CD4-positive, alpha-beta T cell (primary cell): Measurements from ENCODE around the gene ZG16. TPM values are rescaled to one million over a fixed set of nuclear protein-coding genes. Genes with fewer than 3 reads are reported as not detected.
"Not testable (repeated sequence)": the region's sequence is repeated elsewhere in the genome, so short reads cannot be mapped to it uniquely, and the experiment has no call there.

Experiments
- ATAC-seq: fragments of 200-7000 bp; cut with Tn5 transposase; one replicate; pipeline ENCODE4 v1.10.0; 2022; ENCODE audit warnings: mild to moderate bottlenecking; ENCODE audit not compliant: poor library complexity
- CTCF ChIA-PET: fragments of 350-600 bp; sonication (Branson Sonifier 250); formaldehyde crosslinking; loops from one replicate; lab custom pipeline; 2021; ENCODE audit warnings: antibody characterized with exemption, inconsistent platforms; lab: Charles Lee
- POLR2A ChIA-PET: fragments of 350-600 bp; sonication (Branson Sonifier 250); formaldehyde crosslinking; loops from one replicate; lab custom pipeline; 2021; ENCODE audit warnings: antibody characterized with exemption, inconsistent platforms; lab: Charles Lee
- DNase-seq, 14 experiments: peaks; one replicate each; pipeline ENCODE4 v3.0.0-alpha.2; 2013 to 2020; ENCODE audit warnings: mixed read lengths in 2 of 14
- H3K27ac ChIP-seq, 2 donors: one replicate each; pipeline versions ENCODE4 v1.5.1 to v1.7.0; 2013; ENCODE audit warnings: low read length in 2 of 2, low read depth in 1 of 2, mild to moderate bottlenecking in 1 of 2
- H3K27me3 ChIP-seq, 2 experiments: 1 replicate in 1 of 2; 2 replicates in 1 of 2; pipeline versions ENCODE4 v1.6.1 to v1.7.0; 2013; ENCODE audit warnings: low read length in 2 of 2, control low read depth in 1 of 2, mild to moderate bottlenecking in 1 of 2, moderate library complexity in 1 of 2; ENCODE audit not compliant: insufficient read depth in 2 of 2, control insufficient read depth in 1 of 2
- H3K36me3 ChIP-seq: one replicate; pipeline ENCODE4 v1.6.1; 2013; ENCODE audit warnings: low read length, control low read depth; ENCODE audit not compliant: insufficient read depth
- H3K4me1 ChIP-seq: one replicate; pipeline ENCODE4 v1.6.1; 2013; ENCODE audit warnings: low read length, control low read depth; ENCODE audit not compliant: insufficient read depth
- H3K4me3 ChIP-seq: one replicate; pipeline ENCODE4 v1.5.1; 2013; ENCODE audit warnings: mild to moderate bottlenecking, low read length, moderate library complexity
- H3K9me3 ChIP-seq, 2 experiments: 1 replicate in 1 of 2; 2 replicates in 1 of 2; pipeline versions ENCODE4 v1.6.1 to v1.7.0; 2013; ENCODE audit warnings: low read length in 2 of 2, mild to moderate bottlenecking in 2 of 2, control low read depth in 1 of 2, moderate library complexity in 1 of 2; ENCODE audit not compliant: control insufficient read depth in 1 of 2, insufficient read depth in 1 of 2
- H3K27ac Mint-ChIP-seq: one replicate; pipeline ENCODE4 v1.8.0; 2020; ENCODE audit warnings: mixed read lengths
- H3K27me3 Mint-ChIP-seq: one replicate; pipeline ENCODE4 v1.8.0; 2021; ENCODE audit warnings: mixed read lengths
- H3K36me3 Mint-ChIP-seq: one replicate; pipeline ENCODE4 v1.8.0; 2021; ENCODE audit warnings: low read depth, mixed read lengths
- H3K4me1 Mint-ChIP-seq: one replicate; pipeline ENCODE4 v1.8.0; 2021; ENCODE audit warnings: low read depth, mixed read lengths
- H3K4me3 Mint-ChIP-seq: one replicate; pipeline ENCODE4 v1.8.0; 2020; ENCODE audit warnings: mild to moderate bottlenecking, mixed read lengths
- H3K9me3 Mint-ChIP-seq: one replicate; pipeline ENCODE4 v1.8.0; 2020; ENCODE audit warnings: mixed read lengths
- intact Hi-C, 2 experiments: fragments of 100-400 bp; cut with DNase I in 1 of 2; cut with micrococcal nuclease in 1 of 2; formaldehyde crosslinking; loops; one replicate each; pipeline versions ENCODE4 v1.15.1 to v1.9.0; 2023 to 2025; cut with DNase I, micrococcal nuclease
- total RNA-seq, 174 experiments: library from RNA in 2 of 174; stranded (reverse) in 2 of 174; gene quantifications; one replicate each; pipeline ENCODE4 v1.2.3 and lab custom pipeline; 2021 to 2026
- TF ChIP-seq, protein P1 (sequence below): fragments of 200-600 bp; IDR thresholded peaks from one replicate; pipeline ENCODE4 v1.8.0; 2022; ENCODE audit warnings: antibody characterized with exemption, mild to moderate bottlenecking

Gene ZG16
- total RNA-seq, 2 experiments from 2014 or later, result not detected

DNA sequence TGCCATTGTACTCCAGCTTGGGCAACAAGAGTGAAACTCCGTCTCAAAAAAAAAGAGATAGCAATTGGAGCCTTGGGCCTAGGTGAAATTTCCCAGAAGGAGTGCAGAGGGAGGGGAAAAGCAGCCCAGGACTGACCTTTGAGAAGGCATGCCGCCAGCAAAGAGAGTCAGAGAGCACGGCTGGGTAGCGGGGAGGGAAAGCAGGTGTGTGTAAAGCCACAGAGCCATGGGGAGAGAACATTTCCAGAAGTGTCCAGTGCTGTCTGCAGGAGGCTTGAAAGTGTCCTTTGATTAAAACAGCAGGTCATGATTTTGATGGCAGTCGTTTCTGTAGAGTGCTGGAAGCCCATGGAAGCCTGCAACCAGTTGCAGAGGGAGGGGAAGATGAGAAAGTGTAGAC is 40.3 kb upstream of the ZG16 start:
- Histone ChIP-seq H3K4me3 (no peak overlapping the region), H3K4me1 (peaks cover 73% of the 10 kb centered on the region), H3K36me3 (peaks cover 16% of the 10 kb centered on the region), H3K9me3 (peaks cover 0 to 1% of the 10 kb centered on the region in 2 experiments), H3K27me3 (no peaks in the 10 kb centered on the region), H3K27ac (peak overlapping the region; percentile 23 to 87)
- ChIA-PET POLR2A (interaction anchor here (0.7 to 3.0 kb wide), 9 partner anchors 10 to 53 kb away, joined by 3 to 58 read pairs (median 8); partner anchors contain the start of gene KIF22), CTCF (interaction anchor here (1.0 to 2.8 kb wide), 5 partner anchors 9 to 52 kb away, joined by 3 to 21 read pairs (median 4); partner anchors contain the start of gene KIF22)
- Mint-ChIP-seq H3K36me3 (peaks cover 37% of the 10 kb centered on the region), H3K4me3 (peak overlapping the region; percentile 21), H3K27me3 (no peaks in the 10 kb centered on the region), H3K9me3 (no peaks in the 10 kb centered on the region), H3K4me1 (peaks cover 82% of the 10 kb centered on the region), H3K27ac (peak overlapping the region; percentile 98)
- TF ChIP-seq, protein P1, sequence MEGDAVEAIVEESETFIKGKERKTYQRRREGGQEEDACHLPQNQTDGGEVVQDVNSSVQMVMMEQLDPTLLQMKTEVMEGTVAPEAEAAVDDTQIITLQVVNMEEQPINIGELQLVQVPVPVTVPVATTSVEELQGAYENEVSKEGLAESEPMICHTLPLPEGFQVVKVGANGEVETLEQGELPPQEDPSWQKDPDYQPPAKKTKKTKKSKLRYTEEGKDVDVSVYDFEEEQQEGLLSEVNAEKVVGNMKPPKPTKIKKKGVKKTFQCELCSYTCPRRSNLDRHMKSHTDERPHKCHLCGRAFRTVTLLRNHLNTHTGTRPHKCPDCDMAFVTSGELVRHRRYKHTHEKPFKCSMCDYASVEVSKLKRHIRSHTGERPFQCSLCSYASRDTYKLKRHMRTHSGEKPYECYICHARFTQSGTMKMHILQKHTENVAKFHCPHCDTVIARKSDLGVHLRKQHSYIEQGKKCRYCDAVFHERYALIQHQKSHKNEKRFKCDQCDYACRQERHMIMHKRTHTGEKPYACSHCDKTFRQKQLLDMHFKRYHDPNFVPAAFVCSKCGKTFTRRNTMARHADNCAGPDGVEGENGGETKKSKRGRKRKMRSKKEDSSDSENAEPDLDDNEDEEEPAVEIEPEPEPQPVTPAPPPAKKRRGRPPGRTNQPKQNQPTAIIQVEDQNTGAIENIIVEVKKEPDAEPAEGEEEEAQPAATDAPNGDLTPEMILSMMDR, result no peak
- DNase-seq (no peak), ATAC-seq (no peak)
- intact Hi-C loops, result loop anchor here (1.0 to 5.0 kb wide), 4 partner anchors 9 to 53 kb away; partner anchors contain the start of gene KIF22 (in 1 of the 2)

DNA sequence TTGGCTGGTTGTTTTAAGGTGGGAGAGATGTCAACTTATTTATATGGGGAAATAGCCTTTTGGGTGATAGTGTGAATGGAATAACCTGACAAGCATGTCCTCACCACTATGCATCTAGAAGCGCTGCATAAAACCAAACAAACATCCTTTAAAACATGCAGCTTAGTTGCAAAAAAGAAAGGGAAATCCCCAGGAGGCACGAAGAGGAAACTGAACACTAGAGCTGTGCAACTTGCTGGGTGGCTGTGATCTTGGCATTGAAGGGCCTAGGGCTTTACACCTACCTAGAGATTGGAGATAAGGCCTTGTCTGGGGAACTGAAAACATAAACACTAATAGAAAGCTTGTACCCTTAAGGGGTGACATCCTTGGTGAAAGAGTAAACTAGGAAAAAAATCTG is 39.5 kb upstream of the ZG16 start:
- H3K9me3 ChIP-seq, result no peaks in the 10 kb centered on the region
- H3K27ac Mint-ChIP-seq, result peak overlapping the region; percentile 98
- H3K27me3 ChIP-seq, result no peaks in the 10 kb centered on the region
- DNase-seq (peak in 13 of 14 experiments; percentile 37 to 91 (median 52)), ATAC-seq (peak; percentile 90)
- TF ChIP-seq, protein P1, result no peak
- no peak overlapping the region for H3K4me3 ChIP-seq
- no peaks in the 10 kb centered on the region for H3K9me3 Mint-ChIP-seq
- peaks cover 81% of the 10 kb centered on the region for H3K4me1 ChIP-seq
- ChIA-PET CTCF (interaction anchor here (0.7 to 2.8 kb wide), 11 partner anchors 9 to 69 kb away, joined by 3 to 21 read pairs (median 4); partner anchors contain the start of gene KIF22), POLR2A (interaction anchor here (0.8 to 3.0 kb wide), 25 partner anchors 9 to 235 kb away, joined by 3 to 58 read pairs (median 5); partner anchors contain the start of genes KIF22, MAZ, PAGR1 and TAOK2)
- H3K36me3 Mint-ChIP-seq, result peaks cover 45% of the 10 kb centered on the region
- H3K27me3 Mint-ChIP-seq, result no peaks in the 10 kb centered on the region
- H3K36me3 ChIP-seq, result peaks cover 24% of the 10 kb centered on the region
- H3K4me1 Mint-ChIP-seq, result peaks cover 85% of the 10 kb centered on the region
- H3K27ac ChIP-seq, result peak overlapping the region; percentile 60 to 87
- intact Hi-C loops, result loop anchor here (1.0 to 5.0 kb wide), 4 partner anchors 8 to 52 kb away; partner anchors contain the start of gene KIF22 (in 1 of the 2)
- peak overlapping the region; percentile 43 for H3K4me3 Mint-ChIP-seq

DNA sequence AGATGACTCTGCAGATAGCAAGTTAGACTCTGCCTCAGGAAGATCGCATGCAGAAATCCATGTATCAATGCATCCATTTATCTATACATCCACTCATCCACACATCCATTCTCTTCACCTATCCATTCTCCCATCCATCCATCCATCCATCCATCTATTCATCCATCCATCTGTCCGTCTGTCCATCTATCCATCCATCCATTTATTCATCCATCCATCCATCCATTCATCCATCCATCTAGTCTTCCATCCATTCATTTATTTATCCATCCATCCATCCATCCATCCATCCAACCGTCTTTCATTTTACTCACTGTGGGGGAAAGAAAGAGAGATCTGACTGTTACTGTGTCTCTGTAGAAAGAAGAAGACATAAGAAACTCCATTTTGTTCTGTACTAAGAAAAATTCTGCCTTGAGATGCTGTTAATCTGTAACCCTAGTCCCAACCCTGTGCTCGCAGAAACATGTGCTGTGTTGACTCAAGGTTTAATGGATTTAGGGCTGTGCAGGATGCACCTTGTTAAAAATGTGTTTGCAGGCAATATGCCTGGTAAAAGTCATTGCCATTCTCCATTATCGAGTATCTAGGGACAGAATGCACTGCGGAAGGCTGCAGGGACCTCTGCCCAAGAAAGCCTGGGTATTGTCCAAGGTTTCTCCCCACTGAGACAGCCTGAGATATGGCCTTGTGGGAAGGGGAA is 38.0 kb upstream of the ZG16 start:
- not testable (repeated sequence) for H3K9me3 ChIP-seq, H3K27ac ChIP-seq, H3K9me3 Mint-ChIP-seq, H3K4me3 ChIP-seq, H3K27me3 Mint-ChIP-seq, ATAC-seq, DNase-seq, H3K27me3 ChIP-seq
- CTCF ChIA-PET, result interaction anchor here (1.8 to 2.8 kb wide), 3 partner anchors 39 to 50 kb away, joined by 10 to 21 read pairs (median 17); partner anchors contain the start of gene KIF22
- Mint-ChIP-seq H3K27ac (peak overlapping the region; percentile 98), H3K4me1 (peaks cover 88% of the 10 kb centered on the region), H3K36me3 (peaks cover 57% of the 10 kb centered on the region), H3K4me3 (peak overlapping the region; percentile 59)
- peaks cover 91% of the 10 kb centered on the region for H3K4me1 ChIP-seq
- intact Hi-C loops, result loop anchor here (2.0 to 5.0 kb wide), 3 partner anchors 15 to 51 kb away; partner anchors contain the start of gene KIF22 (in 1 of the 2)
- POLR2A ChIA-PET, result interaction anchor here (1.8 to 3.0 kb wide), 5 partner anchors 16 to 51 kb away, joined by 5 to 58 read pairs (median 13); partner anchors contain the start of gene KIF22
- H3K36me3 ChIP-seq, result peaks cover 38% of the 10 kb centered on the region

DNA sequence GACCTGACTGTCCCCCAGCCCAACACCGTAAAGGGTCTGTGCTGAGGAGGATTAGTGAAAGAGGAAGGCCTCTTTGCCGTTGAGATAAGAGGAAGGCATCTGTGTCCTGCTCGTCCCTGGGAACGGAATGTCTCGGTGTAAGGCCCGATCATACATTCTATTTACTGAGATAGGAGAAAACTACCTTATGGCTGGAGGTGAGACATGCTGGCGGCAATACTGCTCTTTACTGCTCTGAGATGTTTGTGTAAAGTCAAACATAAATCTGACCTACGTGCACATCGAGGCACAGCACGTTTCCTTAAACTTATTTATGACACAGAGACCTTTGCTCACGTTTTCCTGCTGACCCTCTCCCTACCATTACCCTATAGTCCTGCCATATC is 37.4 kb upstream of the ZG16 start:
- ATAC-seq, H3K9me3 Mint-ChIP-seq, H3K27me3 ChIP-seq, H3K27me3 Mint-ChIP-seq, CTCF ChIA-PET, intact Hi-C loops, H3K9me3 ChIP-seq, H3K4me3 ChIP-seq, DNase-seq: not testable (repeated sequence)
- peak overlapping the region; percentile 39 to 67 for H3K27ac ChIP-seq
- peaks cover 88% of the 10 kb centered on the region for H3K4me1 ChIP-seq
- peak overlapping the region; percentile 59 for H3K4me3 Mint-ChIP-seq
- POLR2A ChIA-PET, result interaction anchor here (1.4 kb wide), 2 partner anchors 9 to 49 kb away, joined by 7 to 10 read pairs; partner anchors contain the start of gene KIF22
- peaks cover 38% of the 10 kb centered on the region for H3K36me3 ChIP-seq
- peak overlapping the region; percentile 98 for H3K27ac Mint-ChIP-seq
- peaks cover 87% of the 10 kb centered on the region for H3K4me1 Mint-ChIP-seq
- peaks cover 62% of the 10 kb centered on the region for H3K36me3 Mint-ChIP-seq
